GM18951 (cell line): Measurements from ENCODE around the gene SRMS.

Experiments
- POLR2A ChIP-seq: IDR thresholded peaks from 4 replicates; pipeline ENCODE4 v1.6.1; 2011; ENCODE audit warnings: mild to moderate bottlenecking; ENCODE audit not compliant: insufficient read length, insufficient read depth; ENCODE audit errors: extremely low read depth
- in situ Hi-C: fragments of 300-500 bp; cut with MboI; formaldehyde crosslinking; loops from one replicate; pipeline ENCODE4 v1.12.0; 2022; ENCODE audit warnings: low sequenced_read_pairs, mixed read lengths, inconsistent platforms; ENCODE audit not compliant: unreplicated experiment

The SRMS gene

GRCh38 chr20:63587776-63588591 lies 40.4 kb upstream of the SRMS start:
- in situ Hi-C loops, result no loop called here
- TF ChIP-seq POLR2A, result no peak

GRCh38 chr20:63587256-63587655 lies 39.7 kb upstream of the SRMS start:
- in situ Hi-C loops, result no loop called here
- no peak for TF ChIP-seq POLR2A

- in situ Hi-C loops, result no loop called here
- no peak for TF ChIP-seq POLR2A
Observed at GRCh38 chr20:63586797-63587196, 39.2 kb upstream of the SRMS start.

GRCh38 chr20:63585616-63586565 lies 38.3 kb upstream of the SRMS start:
- in situ Hi-C loops, result no loop called here
- no peak for TF ChIP-seq POLR2A

- in situ Hi-C loops, result no loop called here
- no peak for TF ChIP-seq POLR2A
Observed at GRCh38 chr20:63582382-63583063, 35.0 kb upstream of the SRMS start.

- in situ Hi-C loops, result no loop called here
Observed at GRCh38 chr20:63580796-63581461, 33.4 kb upstream of the SRMS start.

GRCh38 chr20:63579017-63579694 lies 31.6 kb upstream of the SRMS start:
- in situ Hi-C loops, result no loop called here
- no peak for TF ChIP-seq POLR2A

More at GRCh38 chr20:63580796-63581461, 33.4 kb upstream of the SRMS start:
- no peak for TF ChIP-seq POLR2A

- no peak for TF ChIP-seq POLR2A
- in situ Hi-C loops, result no loop called here
Observed at GRCh38 chr20:63578224-63579016, 30.9 kb upstream of the SRMS start.

- TF ChIP-seq POLR2A, result no peak
- in situ Hi-C loops, result no loop called here
Observed at GRCh38 chr20:63577317-63577894, 29.9 kb upstream of the SRMS start.

- in situ Hi-C loops, result no loop called here
Observed at GRCh38 chr20:63576311-63576710, 28.8 kb upstream of the SRMS start.

More at GRCh38 chr20:63576311-63576710, 28.8 kb upstream of the SRMS start:
- no peak for TF ChIP-seq POLR2A
